Measurements from ENCODE around the gene BMP6.

DNA sequence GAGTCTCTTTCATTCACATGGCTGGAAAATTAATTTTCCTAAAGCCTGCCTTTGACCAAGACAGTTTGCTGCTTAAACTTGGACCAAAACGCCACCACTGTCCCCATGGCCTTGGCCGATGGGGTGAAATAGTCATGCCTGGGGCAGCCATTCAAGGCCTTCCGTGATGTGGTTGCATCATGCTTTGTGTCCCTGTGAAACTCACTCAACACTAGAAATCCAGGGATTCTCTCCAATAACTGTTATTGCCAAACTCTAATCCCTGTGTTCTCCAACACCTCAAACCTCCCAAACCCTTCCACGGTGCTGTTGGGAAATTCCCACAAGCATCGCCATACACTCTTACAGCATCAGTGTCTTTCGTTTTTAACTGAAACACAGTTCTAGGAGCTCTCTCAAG is 186.1 kb downstream of the BMP6 start:
- TF ChIP-seq, protein P1, sequence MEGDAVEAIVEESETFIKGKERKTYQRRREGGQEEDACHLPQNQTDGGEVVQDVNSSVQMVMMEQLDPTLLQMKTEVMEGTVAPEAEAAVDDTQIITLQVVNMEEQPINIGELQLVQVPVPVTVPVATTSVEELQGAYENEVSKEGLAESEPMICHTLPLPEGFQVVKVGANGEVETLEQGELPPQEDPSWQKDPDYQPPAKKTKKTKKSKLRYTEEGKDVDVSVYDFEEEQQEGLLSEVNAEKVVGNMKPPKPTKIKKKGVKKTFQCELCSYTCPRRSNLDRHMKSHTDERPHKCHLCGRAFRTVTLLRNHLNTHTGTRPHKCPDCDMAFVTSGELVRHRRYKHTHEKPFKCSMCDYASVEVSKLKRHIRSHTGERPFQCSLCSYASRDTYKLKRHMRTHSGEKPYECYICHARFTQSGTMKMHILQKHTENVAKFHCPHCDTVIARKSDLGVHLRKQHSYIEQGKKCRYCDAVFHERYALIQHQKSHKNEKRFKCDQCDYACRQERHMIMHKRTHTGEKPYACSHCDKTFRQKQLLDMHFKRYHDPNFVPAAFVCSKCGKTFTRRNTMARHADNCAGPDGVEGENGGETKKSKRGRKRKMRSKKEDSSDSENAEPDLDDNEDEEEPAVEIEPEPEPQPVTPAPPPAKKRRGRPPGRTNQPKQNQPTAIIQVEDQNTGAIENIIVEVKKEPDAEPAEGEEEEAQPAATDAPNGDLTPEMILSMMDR (IDR thresholded peaks at IDR 0.05; ENCODE audit: low read depth, low read length), result no peak
- TF ChIP-seq EZH2phosphoT487 (IDR thresholded peaks at IDR 0.05; ENCODE audit: low read depth), result no peak

All from OCI-LY3 (cell line).